Ishikawa (cell line): ENCODE measurements around the gene SELENOI.

Source experiments
- CEBPB ChIP-seq: IDR thresholded peaks from 2 replicates; pipeline ENCODE4 v1.6.1; 2012
- CREB1 ChIP-seq: IDR thresholded peaks from 2 replicates; pipeline ENCODE4 v1.6.1; 2012; ENCODE audit warnings: low read depth
- EGR1 ChIP-seq: IDR thresholded peaks from 2 replicates; pipeline ENCODE4 v1.6.1; 2012
- EP300 ChIP-seq: IDR thresholded peaks from 2 replicates; pipeline ENCODE4 v1.6.1; 2012; ENCODE audit warnings: borderline replicate concordance
- FOXM1 ChIP-seq: IDR thresholded peaks from 2 replicates; pipeline ENCODE4 v1.6.1; 2012; ENCODE audit warnings: low read depth, borderline replicate concordance
- NFIC ChIP-seq: IDR thresholded peaks from 2 replicates; pipeline ENCODE4 v1.6.1; 2012
- RAD21 ChIP-seq: IDR thresholded peaks from 2 replicates; pipeline ENCODE4 v1.6.1; 2012; ENCODE audit warnings: low read depth
- TAF1 ChIP-seq: IDR thresholded peaks from 2 replicates; pipeline ENCODE4 v1.6.1; 2012; ENCODE audit warnings: low read depth, mild to moderate bottlenecking
- TCF12 ChIP-seq: IDR thresholded peaks from 2 replicates; pipeline ENCODE4 v1.6.1; 2012; ENCODE audit warnings: low read depth
- TEAD4 ChIP-seq: IDR thresholded peaks from 2 replicates; pipeline ENCODE4 v1.6.1; 2012
- YY1 ChIP-seq: IDR thresholded peaks from 2 replicates; pipeline ENCODE4 v1.6.1; 2012; ENCODE audit warnings: low read depth
- ZBTB7A ChIP-seq: IDR thresholded peaks from 2 replicates; pipeline ENCODE4 v1.6.1; 2012; ENCODE audit warnings: low read depth
- TF ChIP-seq, protein P1 (sequence below): IDR thresholded peaks from 2 replicates; pipeline ENCODE4 v1.6.1; 2012
- TF ChIP-seq, protein P2 (sequence below): IDR thresholded peaks from 2 replicates; pipeline ENCODE4 v1.6.1; 2012; ENCODE audit warnings: low read depth, mild to moderate bottlenecking
- TF ChIP-seq, protein P3 (sequence below): IDR thresholded peaks from 2 replicates; pipeline ENCODE4 v1.6.1; 2012

Gene SELENOI

DNA sequence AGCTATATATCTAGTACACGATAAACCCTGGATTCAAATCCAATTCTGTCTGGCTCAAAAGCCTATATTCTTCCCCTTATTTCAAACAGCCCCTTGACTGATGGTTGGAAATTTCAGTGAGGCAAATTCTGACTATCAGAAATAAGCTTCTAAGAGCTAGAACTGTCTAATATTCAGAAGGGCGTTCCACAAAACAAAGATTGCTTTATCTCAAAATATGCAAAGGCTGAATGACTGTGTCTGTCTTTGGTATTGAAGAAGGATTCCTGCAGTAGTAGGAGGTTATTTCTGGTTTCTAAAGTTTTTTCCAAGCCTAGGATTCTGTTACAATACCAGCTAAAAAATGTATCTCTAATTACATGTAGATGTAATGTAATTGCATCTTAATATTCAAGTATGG lies 86.9 kb downstream of the SELENOI start:
- TF ChIP-seq CEBPB (no peak), TEAD4 (no peak), ZBTB7A (no peak), FOXM1 (no peak), CREB1 (no peak), EP300 (no peak), EGR1 (no peak), YY1 (no peak), RAD21 (no peak), TAF1 (no peak), TCF12 (no peak)
- TF ChIP-seq, protein P1, sequence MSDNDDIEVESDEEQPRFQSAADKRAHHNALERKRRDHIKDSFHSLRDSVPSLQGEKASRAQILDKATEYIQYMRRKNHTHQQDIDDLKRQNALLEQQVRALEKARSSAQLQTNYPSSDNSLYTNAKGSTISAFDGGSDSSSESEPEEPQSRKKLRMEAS = no peak

DNA sequence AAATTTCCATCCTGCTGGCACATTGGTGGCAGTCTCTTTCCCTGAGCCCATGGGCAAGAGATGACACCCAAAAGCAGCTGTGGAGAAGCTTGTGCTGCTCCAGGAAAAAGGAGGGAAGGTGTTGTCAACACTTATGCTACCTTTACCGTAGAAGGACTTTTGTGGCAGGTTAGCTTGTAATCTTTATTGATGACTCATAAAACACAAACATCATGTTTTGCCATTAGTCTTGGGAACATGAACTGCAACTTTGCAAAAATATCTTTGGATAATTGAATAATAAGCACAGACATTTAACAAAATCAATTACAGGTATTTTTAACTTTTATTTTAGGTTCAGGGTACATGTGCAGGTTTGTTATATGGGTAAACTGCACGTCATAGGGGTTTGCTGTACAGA lies 89.2 kb downstream of the SELENOI start:
- TF ChIP-seq TEAD4 (no peak), RAD21 (no peak), YY1 (no peak), FOXM1 (no peak), EP300 (no peak), TCF12 (no peak), NFIC (no peak), TAF1 (no peak), EGR1 (no peak), CEBPB (no peak), ZBTB7A (no peak), CREB1 (no peak)
- TF ChIP-seq, protein P2, sequence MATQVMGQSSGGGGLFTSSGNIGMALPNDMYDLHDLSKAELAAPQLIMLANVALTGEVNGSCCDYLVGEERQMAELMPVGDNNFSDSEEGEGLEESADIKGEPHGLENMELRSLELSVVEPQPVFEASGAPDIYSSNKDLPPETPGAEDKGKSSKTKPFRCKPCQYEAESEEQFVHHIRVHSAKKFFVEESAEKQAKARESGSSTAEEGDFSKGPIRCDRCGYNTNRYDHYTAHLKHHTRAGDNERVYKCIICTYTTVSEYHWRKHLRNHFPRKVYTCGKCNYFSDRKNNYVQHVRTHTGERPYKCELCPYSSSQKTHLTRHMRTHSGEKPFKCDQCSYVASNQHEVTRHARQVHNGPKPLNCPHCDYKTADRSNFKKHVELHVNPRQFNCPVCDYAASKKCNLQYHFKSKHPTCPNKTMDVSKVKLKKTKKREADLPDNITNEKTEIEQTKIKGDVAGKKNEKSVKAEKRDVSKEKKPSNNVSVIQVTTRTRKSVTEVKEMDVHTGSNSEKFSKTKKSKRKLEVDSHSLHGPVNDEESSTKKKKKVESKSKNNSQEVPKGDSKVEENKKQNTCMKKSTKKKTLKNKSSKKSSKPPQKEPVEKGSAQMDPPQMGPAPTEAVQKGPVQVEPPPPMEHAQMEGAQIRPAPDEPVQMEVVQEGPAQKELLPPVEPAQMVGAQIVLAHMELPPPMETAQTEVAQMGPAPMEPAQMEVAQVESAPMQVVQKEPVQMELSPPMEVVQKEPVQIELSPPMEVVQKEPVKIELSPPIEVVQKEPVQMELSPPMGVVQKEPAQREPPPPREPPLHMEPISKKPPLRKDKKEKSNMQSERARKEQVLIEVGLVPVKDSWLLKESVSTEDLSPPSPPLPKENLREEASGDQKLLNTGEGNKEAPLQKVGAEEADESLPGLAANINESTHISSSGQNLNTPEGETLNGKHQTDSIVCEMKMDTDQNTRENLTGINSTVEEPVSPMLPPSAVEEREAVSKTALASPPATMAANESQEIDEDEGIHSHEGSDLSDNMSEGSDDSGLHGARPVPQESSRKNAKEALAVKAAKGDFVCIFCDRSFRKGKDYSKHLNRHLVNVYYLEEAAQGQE = no peak
- TF ChIP-seq, protein P1 = no peak
- TF ChIP-seq, protein P3, sequence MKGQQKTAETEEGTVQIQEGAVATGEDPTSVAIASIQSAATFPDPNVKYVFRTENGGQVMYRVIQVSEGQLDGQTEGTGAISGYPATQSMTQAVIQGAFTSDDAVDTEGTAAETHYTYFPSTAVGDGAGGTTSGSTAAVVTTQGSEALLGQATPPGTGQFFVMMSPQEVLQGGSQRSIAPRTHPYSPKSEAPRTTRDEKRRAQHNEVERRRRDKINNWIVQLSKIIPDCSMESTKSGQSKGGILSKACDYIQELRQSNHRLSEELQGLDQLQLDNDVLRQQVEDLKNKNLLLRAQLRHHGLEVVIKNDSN = no peak

DNA sequence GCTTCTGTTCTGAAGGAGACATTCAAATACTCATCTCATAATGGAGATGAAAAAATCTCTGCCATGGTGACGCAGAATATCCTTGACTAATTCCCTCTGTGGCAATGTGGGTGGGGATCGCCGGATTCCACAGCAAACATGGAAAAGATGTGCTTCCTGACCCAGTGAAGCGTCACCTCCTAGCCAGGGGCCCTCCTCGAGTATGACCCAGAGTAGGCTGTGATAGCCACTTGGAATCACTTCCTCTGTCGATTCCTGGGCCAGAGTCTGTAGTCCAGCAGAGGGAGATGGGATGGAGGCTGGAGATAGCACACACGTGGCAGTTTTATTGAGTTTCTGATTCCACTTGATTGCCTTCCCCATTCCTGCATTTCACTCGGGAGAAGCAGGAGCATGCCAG lies 92.6 kb downstream of the SELENOI start:
- TF ChIP-seq, protein P2 = no peak
- TF ChIP-seq EGR1 (no peak), FOXM1 (no peak), TCF12 (no peak), YY1 (no peak), EP300 (no peak), RAD21 (no peak), NFIC (no peak), TEAD4 (no peak), CREB1 (no peak), CEBPB (no peak), ZBTB7A (no peak)
- TF ChIP-seq, protein P1 = no peak

DNA sequence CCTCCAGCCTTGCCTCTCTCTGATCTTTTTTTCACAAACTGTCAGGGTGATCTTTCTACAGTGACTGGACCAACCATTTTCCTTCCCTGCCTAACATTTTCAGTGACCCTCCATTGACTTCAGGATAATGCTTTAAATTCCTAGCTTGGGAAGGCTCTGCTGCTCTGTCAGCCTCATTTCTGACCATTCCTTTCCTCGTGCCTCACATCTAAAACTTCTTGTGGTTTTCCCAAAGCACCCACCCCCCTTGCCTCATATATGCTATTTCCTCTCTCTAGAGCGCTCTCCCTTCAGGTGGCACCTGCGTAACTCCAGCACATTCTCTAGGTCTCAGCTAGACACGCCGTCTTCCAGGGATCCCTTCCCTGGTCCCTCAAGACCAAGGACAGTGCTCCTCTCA lies 93.0 kb downstream of the SELENOI start:
- TF ChIP-seq TAF1 (no peak), CEBPB (no peak), EGR1 (no peak), TCF12 (no peak), RAD21 (no peak), NFIC (no peak), CREB1 (no peak), ZBTB7A (no peak), FOXM1 (no peak), EP300 (no peak), YY1 (no peak)
- TF ChIP-seq, protein P2 = no peak
- TF ChIP-seq, protein P3 = no peak
- TF ChIP-seq, protein P1 = no peak
